Daoy (cell line): Measurements from ENCODE around the gene KMT2E. TPM values are rescaled to one million over a fixed set of nuclear protein-coding genes. Genes with fewer than 3 reads are reported as not detected.

ENCODE experiments used
- DNase-seq: peaks from one replicate; pipeline ENCODE4 v3.0.0-alpha.2; 2015; ENCODE audit warnings: low read depth
- total RNA-seq: library from RNA; depleted of rRNA; stranded (reverse); fragments of >200 nt; shearing (Covaris generic); gene quantifications from 2 replicates; pipeline ENCODE4 v1.2.3, GENCODE V29; 2014

The KMT2E gene
- total RNA-seq, 1 experiment from 2014 or later, result 36.7 TPM

DNA sequence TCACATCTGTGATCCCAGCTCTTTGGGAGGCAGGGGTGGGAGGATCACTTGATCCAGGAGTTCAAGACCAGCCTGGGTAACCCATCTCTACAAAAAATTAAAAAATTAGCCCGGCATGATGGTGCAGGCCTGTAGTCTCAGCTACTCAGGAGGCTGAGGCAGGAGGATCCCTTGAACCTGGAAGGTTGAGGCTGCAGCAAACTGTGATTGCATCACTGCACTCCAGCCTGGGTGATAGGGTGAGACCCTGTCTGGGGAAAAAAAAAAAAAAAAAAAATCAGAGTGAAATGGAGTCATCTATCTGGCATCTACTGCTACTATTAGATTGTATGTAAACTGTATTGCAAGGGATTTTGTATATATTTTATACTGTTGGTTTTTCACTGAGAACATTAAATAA is 59.1 kb downstream of the KMT2E start:
- DNase-seq, result no peak

DNA sequence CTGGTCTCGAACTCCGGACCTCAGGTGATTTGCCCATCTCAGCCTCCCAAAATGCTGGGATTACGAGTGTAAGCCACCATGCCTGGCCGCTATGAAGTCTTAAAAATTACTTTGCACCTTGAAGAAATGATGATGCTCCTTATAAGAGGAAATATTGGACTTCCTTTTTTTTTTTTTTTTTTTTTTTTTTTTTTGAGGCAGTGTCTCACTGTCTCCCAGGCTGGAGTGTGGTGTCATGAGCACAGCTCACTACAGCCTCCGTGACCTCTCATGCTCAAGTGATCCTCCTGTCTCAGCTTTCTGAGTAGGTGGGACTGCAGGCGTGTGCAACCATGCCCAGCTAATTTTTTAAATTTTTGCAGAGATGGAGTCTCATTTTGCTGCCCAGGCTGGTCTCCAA is 65.3 kb downstream of the KMT2E start:
- DNase-seq, result no peak

DNA sequence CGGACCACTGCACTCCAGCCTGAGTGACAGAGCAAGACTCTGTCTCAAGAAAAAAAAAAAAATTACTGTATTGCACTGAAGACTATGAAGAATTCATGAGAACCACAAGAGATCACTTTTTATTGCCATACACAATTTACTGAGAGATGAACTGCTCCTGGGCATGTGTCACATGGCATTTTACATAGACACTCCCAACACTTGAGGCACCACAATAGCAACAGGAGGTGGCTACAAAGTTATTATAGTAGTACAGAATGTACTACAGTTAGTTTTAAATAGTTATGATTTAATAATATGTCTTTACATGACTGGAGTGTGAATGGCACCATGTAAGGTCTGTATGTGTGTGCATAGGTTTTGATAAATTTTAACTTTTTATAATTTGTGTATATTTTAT is 70.6 kb downstream of the KMT2E start:
- no peak for DNase-seq

DNA sequence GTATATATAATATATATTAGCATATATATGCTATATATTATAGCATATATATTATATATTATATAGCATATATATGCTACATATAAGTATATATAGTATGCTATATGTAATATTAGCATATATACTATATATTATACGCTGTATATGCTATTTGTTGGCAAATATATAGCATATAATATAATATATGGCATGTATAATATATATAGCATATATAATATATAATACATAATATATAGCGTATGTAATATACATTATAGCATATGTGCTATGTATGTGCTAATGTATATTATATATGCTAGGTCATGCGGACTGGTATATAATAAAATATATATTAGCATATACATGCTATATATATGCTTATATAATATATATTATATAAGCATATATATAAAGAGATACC is 72.8 kb downstream of the KMT2E start:
- no peak for DNase-seq

DNA sequence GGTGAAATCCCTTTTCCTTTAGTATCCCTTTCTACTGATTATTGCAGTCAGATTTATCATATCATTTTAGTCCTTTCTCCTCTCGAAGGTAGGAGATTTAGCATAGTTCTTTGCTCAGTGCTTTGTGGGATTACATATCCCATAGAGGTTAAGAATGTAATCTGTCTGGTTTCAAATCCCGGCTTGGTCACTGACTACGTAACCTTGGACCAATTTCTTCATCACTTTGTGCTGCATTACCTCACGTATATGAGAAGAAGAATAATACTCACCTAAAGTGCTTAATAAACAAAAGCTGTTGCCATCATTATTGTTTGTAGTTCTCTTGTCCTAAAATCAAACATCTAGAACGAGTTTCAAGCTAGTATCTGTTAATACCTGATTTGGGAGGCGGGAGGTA is 74.0 kb downstream of the KMT2E start:
- DNase-seq, result no peak

DNA sequence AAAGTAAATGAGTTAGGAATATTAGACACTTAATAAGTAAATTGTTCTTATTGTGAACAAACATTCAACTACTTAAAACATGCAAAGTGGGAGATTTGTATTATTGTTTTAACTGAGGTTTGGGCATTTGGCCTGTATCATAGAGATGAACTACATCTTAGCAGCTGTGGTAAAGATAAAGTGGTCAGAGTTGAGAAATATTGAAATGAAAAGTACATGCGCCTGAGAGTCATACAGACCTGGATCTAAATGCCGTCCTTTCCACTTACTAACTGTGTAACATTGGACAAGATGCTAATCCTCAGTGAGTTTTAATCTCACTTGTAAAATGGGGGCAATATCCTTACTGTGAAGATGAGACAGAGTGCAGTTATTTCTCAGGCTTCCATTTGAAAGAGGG is 74.5 kb downstream of the KMT2E start:
- no peak for DNase-seq

DNA sequence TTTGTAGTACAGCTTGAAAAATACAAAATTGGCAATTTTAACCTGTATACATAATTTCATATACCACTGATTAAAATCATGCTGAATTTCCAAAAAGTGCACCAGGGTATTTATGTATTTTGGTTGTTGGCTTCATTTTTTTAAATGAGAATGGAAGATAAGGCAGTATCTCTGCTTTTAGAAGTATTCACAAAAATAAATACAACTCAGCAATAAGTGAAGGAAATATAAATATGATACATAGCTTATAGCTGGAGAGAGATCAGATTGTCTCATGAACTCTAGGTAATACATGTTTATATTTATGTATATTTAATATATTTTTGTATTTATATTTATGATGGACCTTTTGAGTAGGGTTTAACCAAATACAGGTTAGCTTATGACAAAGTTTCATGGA is 81.0 kb downstream of the KMT2E start:
- DNase-seq, result no peak

DNA sequence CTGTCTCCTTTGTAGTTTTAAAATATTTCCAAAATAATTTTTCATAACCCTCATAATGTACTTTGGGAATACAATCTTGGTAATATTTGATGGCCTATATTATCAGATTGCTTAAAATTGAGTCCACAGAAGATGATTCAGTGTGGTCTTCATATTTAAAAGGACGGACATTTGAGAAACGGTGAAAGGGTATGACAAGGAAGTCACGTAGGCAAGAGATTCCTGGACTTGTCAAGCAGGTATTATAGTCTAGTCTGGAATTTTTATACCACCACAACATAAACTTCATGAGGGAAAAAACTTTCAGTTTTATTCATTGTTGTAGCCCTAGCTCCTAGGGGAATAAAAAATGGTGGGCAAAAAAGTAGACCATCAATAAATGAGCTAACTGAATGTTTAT is 82.3 kb downstream of the KMT2E start:
- no peak for DNase-seq

DNA sequence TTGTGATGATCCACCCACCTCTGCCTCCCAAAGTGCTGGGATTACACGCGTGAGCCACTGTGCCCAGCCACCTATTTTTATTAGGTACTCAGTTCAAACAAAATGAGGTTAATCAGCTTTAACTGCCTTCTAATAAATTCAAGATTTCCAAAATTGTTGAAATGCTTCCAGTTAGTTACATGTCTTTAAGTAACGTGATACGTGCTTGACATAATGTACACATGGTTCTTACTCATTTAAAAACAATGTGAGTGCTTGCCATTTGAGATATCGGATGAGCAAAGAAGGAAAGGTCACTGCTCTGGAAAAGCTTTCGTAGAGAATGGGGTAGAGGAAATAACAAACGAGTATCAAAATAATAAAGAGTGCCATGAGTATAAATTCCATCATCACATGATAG is 83.6 kb downstream of the KMT2E start:
- peak; percentile 67 for DNase-seq

DNA sequence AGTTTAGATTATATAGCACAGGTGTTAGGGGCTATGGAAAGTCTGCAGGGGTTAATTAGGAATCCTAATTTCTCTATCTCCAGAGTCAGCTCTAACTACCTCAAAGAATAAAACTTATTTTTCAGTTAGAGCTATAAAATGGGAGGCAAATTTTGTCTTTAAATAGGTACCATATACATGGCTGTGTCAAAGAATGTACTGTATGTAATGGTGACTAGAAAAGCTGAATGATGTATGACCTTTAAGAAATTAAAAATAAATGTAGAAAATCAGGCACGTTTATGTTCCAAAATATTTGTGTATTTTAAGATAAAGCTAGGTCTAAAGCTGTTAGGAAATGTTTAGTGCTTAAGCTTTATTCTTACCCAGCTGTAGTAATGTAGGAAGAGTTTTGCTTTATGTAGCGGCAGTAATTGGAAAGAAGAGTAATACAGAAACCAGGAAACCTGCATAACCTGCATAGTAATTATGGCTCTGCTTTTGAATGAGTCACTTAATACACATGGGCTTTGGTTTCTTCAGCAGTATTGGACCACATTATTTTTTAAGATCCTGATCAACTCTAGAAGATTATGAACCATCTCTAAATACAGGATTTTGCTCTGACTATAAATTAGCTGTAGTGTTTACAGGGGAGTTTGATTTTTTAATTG is 85.0 kb downstream of the KMT2E start:
- no peak for DNase-seq

DNA sequence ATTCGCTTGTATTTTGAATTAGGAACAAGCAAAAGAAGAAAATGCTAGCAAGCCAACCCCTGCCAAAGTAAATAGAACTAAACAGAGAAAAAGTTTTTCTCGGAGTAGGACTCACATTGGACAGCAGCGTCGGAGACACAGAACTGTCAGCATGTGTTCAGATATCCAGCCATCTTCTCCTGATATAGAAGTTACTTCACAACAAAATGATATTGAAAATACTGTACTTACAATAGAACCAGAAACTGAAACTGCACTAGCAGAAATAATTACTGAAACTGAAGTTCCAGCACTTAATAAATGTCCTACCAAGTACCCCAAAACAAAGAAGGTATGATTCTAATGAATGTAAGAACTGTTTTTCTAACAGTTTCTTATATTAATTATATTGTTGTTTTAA is 87.9 kb downstream of the KMT2E start:
- no peak for DNase-seq

DNA sequence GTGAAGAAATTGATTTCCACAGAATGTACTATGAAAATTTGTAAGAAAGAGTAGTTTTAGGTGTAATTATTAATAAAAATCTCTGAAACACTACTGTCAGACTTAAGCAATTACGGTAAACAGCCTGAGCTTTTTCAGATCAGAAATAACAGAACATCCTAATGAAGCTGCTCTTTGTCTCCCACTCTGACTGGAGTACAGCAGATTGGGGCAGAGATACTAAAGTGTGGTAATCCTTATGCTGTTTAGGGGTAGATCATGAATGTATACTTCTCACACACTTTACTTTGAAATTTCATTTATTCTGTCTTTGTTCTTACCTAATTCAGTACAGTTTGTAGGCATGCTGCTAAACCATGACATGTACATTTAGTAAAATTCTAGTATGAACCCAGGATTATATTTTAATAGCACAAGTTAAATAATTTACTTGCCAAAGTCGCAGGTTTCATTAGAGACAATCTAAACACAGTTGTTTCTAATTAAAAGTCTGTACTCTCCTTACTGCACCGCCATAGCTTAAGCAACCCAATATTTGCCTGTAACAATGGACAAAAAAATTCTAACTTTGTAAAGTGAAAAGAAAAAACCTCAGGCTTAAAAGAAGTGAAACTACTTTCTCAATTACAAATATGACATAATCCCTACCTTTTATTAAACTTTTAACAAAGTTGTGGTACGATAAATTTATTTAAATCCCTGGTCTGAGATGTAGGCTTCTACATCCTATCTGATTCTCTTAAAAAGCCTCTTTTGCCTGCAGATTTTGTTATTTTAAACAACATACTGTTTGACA is 88.8 kb downstream of the KMT2E start:
- no peak for DNase-seq

DNA sequence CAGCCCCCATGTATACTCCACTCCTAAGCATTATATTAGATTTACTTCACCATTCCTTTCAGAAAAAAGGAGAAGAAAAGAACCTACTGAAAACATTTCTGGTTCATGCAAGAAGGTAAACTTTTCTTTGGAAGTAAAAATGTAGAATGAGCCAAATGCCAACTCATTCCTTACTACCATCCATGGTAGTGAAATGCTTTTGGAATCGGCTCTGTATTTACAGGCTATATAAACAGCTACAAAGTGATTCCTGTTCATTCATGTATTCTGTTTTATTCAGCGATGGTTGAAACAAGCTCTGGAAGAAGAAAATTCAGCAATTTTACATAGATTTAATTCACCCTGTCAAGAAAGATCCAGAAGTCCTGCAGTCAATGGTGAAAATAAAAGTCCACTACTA is 91.6 kb downstream of the KMT2E start:
- DNase-seq, result no peak

DNA sequence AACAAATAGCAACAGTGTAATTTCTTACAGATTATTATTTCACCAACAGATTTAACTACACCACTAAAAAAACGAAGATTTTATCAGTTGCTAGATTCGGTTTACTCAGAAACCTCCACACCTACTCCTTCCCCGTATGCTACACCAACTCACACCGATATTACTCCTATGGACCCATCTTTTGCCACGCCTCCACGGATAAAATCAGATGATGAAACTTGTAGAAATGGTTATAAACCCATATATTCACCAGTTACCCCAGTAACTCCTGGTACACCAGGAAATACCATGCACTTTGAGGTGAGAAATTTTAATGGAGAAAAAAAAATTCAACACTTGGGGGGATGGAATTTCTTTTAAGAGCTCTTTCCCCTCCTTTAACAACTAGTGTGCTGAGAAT is 92.5 kb downstream of the KMT2E start:
- no peak for DNase-seq

DNA sequence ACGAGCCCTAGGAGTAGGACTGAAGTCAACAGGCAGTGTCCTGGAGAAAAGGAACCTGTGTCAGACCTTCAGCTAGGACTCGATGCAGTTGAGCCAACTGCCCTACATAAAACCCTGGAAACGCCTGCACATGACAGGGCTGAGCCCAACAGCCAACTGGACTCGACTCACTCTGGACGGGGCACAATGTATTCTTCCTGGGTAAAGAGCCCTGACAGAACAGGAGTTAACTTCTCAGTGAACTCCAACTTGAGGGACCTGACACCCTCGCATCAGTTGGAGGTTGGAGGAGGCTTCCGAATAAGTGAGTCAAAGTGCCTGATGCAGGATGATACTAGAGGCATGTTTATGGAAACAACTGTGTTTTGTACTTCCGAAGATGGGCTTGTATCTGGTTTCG is 93.5 kb downstream of the KMT2E start:
- no peak for DNase-seq

DNA sequence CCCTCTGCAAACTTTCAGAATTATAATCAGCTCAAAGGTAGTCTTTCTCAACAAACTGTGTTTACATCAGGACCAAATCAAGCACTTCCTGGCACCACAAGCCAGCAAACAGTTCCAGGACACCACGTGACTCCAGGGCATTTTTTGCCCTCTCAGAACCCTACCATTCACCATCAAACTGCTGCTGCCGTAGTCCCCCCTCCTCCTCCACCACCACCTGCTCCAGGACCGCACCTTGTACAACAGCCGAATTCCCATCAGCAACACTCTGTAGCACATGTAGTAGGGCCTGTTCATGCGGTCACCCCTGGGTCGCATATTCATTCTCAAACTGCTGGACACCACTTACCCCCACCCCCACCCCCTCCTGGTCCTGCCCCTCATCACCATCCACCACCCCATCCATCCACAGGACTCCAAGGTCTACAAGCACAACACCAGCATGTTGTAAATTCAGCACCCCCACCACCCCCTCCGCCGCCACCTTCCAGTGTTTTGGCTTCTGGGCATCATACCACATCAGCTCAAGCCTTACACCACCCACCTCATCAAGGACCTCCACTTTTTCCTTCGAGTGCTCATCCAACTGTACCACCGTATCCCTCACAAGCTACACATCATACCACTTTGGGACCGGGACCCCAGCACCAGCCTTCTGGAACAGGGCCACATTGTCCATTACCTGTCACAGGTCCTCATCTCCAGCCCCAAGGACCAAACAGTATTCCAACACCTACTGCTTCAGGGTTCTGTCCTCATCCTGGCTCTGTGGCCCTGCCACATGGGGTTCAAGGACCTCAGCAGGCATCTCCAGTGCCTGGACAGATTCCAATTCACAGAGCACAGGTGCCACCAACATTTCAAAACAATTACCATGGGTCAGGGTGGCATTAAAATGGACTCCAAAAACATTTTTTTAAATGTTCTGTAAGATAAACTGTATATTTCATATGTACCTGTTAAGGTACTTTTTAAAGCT is 98.7 kb downstream of the KMT2E start:
- DNase-seq, result no peak

DNA sequence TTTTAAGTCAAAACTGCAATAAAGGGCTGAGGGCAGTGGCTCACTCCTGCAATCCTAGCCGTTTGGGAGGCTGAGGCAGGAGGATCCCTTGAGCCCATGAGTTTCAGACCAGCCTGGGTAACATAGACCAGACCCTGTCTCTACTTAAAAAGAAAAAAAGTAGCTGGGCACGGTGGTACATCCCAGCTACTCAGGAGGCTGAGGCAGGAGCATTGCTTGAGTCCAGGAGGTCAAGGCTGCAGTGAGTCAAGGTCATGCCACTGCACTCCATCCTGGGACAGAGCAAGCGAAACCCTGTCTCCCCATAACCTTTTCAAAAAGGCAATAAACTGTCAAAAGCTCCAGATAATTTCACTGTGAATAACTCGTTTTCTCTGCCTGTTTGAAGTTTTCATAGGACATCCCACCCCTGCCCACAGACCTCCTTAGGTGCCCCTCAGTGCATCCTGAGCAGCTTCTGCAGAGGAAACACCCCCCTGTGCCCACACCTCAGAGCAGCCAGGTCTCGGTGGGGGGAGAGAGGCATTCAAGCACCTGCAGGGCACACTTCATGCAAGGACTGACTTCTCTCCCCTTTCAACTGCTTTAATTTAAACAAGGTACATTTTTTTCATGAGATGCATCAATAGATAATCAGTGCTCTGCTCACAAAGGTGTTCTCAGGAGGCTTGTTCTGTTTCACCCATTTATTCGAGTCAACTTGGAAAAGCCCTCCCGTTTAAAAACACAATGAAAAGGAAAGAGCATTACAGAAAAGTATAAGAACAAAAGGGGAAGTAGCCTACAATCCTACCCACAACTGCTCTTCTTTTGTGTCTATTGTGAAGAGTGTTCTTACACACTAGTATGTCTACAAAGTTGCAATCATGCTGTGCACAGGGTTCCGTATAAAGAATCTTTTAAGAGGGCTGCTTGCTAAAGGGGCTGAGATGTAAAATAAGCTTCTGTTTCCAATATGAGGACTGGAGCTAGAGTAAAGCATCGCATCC is 104.9 kb downstream of the KMT2E start:
- no peak for DNase-seq

DNA sequence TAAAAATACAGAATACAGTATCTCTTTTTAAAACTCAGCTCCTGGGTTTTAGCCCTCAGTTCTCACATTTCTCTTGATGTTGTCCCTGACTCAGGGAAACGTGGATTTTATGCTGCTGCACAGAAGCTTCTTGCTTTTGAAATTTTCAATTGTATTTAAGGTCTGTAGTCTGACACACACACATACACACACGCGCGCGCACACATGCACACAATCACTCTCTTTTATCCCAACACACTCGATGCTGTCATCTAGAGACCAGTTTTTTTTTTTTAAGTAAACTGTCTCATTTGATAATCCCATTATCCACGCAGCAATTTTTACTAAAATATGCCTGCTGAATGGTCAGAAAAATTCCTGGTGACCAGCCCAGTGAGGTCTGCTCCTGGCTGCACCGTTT is 108.6 kb downstream of the KMT2E start:
- DNase-seq, result no peak

DNA sequence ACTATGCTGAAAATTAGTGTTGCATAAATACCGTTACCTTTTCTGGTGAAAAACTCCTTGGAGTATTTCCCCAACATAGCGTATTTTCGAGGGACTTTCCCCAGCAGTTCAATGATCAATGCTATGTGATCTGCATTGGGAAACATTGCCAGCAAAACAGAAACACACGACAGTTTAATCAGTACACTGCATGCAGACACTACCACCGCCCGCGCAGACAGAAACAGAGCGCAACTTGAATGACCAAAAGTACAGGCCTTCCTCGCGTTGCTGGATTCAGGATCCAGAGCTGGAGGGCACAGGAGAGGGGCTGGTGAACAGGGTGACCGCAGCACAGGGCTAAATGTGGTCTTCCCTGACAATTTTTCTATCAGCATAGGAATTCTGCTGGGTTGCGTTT is 111.7 kb downstream of the KMT2E start:
- DNase-seq, result no peak

DNA sequence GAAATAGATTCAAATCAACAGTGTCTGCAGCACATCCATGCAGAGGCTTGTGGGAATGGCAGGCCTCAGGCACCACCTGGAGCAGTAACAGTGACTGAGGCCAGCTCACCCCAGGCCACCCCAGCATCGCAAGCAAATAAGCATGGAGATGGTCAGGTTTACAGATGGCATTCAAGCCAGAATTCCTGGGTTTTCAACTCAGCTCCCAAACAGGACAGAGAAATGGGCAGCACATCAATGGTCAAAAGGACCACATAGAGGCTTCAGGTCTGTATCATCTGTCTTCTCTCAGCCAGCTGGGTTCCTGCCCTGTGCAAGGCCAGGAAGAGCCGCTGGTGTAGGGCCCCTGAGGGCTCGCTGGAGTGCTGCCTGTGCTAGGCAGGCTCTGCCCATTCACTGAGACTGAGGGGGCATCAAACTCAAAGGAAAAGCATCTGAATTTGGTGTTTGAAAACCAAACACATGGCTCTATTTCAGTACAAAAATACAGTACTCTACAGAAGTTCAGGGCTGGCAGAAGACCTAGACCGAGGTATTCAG is 112.5 kb downstream of the KMT2E start:
- no peak for DNase-seq

DNA sequence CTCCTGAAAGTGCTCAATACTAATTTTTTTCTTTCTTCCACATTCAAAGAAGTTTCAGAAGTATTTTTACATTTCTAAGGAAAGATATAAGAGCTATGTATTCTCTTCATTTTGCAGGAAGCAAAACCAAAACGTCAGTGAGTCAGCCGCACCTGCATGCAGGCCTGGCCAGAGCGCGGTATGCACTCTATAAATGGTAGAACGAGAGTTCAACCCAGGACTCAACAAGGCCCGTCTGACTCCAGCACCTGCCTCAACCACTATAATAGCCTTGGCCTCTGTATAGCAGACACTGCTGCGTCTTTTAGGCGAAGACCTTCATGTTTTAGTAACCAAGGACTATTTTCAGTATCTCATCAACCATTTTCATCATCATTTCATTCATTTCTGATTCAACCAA is 113.2 kb downstream of the KMT2E start:
- no peak for DNase-seq
